ENCODE results near the gene TTC7B.

DNA sequence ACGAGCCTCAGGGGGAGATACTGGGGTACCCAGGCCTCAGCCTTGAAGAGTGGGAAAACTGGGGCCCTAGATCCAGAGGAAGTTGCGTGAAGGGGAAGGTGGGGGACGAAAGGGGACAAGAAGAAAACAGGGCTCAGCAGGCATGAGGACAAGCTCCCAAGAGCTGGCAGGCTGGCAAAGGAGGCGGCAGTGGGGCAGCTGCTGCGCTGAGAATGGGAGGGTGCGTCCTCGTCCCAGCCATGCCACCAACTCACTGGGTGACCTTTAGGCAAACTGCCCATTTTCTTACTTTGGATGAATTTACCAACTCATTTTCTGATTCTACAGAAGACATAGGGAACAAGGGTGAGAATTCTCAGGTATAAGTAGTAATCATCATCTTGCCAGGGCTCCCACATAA lies 133.6 kb downstream of the TTC7B start:
- no peak for TF ChIP-seq ARID2 (IDR thresholded peaks at IDR 0.05)
- TF ChIP-seq, protein P1, sequence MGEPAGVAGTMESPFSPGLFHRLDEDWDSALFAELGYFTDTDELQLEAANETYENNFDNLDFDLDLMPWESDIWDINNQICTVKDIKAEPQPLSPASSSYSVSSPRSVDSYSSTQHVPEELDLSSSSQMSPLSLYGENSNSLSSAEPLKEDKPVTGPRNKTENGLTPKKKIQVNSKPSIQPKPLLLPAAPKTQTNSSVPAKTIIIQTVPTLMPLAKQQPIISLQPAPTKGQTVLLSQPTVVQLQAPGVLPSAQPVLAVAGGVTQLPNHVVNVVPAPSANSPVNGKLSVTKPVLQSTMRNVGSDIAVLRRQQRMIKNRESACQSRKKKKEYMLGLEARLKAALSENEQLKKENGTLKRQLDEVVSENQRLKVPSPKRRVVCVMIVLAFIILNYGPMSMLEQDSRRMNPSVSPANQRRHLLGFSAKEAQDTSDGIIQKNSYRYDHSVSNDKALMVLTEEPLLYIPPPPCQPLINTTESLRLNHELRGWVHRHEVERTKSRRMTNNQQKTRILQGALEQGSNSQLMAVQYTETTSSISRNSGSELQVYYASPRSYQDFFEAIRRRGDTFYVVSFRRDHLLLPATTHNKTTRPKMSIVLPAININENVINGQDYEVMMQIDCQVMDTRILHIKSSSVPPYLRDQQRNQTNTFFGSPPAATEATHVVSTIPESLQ (CRISPR knock-in tag; IDR thresholded peaks at IDR 0.05), result no peak
- TF ChIP-seq ZNF311 (CRISPR knock-in tag; IDR thresholded peaks at IDR 0.05), result no peak

Measured in K562 (cell line).